HPDE6-E6E7 (cell line): ENCODE data around the gene RNH1.

Experiments
- DNase-seq: peaks from one replicate; pipeline ENCODE4 v3.0.0; 2011; ENCODE audit warnings: missing footprints; ENCODE audit errors: extremely low spot score

Gene RNH1

GRCh38 chr11:499201-500076, 7.6 kb downstream of the RNH1 start:
- no peak for DNase-seq

DNA sequence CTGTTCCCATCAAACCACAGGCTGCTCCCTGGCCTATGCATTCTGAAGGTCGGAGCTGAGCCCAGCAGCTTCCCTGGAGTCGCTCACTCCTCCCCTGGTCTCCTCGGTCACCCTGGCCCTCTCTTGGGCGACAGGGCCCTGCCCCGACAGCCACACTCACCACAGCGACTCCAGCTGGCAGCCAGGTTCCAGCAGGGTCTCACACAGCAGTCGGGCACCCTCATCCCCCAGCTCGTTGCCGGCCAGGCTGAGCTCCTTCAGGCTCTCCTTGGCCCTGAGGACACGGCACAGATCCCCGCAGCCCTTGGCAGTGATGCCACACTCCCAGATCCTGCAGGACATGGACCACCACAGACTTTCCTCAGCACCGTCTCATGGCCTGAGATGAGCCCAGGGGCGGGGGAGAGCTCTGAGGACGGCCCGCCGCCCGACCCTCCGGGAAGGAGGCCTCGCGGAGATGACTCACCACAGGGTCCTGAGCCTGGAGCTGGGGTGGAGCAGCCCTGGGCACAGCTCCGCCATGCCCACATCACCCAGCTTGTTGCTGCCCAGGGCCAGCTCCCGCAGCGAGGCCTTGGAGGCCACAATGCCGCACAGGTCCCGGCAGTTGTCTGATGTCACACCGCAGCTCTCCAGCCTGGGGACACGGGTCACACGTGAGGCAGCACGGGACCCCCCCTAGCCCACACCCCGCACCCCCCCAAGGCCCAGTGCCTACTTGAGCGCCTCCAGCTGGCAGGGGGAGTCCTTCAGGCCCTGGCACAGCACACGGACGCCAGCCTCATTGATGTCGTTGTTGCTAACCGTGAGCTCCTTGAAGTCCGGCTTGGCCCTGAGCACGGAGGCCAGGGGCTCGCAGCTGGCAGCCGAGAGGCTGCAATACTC, 8.5 kb downstream of the RNH1 start:
- DNase-seq = no peak

DNA sequence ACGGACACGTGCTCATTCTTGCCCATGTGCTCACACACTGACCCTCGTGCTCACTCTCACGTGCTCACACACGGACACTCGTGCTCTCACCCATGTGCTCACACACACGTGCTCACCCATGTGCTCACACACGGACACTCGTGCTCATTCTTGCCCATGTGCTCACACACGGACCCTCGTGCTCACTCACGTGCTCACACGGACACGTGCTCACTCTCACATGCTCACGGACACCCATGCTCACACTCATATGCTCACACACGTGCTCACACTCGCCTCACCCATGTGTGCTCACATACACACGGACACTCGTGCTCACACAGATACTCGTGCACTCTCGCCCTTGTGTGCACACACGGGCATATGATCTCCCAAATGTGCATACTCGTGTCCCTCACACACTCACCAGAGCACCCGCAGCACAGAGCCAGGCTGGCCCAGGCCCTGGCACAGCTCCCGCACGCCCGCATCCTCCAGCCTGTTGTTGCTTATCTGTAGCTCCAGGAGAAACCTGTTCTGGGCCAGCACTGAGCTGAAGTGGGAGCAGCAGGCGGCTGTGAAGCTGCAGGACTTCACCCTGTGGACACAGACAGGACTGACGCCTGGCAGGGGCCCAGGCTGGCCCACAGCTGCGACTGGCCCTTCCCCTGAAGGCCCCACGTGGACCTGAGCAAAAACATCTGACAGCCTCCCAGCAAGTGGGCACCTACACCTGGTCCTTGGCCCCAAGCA, 9.3 kb downstream of the RNH1 start:
- DNase-seq = no peak

DNA sequence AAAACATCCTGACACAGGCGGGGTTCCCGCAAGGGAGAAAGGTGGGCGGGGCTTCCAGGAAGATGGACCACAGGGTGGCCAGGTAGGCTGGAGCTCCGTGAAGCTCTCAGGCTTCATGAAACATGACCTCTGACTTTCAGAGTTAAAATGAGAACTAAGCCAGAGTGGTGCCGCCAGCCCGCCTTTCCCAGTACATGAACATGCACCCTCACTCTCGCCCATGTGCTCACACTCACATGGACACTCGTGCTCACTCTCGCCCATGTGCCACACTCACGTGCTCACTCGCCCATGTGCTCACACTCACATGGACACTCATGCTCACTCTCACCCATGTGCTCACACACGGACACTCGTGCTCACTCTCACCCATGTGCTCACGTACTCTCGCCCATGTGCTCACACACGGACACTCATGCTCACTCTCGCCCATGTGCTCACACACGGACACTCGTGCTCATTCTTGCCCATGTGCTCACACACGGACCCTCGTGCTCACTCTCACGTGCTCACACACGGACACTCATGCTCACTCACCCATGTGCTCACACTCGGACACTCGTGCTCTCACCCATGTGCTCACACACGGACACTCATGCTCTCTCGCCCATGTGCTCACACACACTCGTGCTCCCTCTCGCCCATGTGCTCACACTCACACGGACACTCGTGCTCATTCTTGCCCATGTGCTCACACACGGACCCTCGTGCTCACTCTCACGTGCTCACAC, 10.0 kb downstream of the RNH1 start:
- no peak for DNase-seq

DNA sequence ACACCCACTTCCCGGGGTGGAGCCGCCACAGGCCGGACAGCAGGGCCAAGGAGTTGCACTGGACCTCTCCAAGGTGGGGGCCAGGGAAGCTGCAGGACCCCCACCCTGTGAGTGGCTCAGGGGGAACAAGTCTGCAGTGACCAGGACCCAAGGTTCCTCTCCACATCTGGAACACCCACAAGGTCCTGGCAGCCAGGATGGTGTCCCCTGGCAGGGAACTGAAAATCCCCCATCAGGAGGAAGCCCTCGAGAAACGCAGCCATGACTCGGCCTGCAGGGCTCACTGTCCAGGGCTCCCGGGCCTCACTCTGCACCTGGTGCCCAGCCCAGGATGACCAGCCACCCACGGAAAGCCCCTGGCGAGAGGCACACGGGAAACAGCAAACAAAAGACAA, 11.5 kb downstream of the RNH1 start:
- no peak for DNase-seq

DNA sequence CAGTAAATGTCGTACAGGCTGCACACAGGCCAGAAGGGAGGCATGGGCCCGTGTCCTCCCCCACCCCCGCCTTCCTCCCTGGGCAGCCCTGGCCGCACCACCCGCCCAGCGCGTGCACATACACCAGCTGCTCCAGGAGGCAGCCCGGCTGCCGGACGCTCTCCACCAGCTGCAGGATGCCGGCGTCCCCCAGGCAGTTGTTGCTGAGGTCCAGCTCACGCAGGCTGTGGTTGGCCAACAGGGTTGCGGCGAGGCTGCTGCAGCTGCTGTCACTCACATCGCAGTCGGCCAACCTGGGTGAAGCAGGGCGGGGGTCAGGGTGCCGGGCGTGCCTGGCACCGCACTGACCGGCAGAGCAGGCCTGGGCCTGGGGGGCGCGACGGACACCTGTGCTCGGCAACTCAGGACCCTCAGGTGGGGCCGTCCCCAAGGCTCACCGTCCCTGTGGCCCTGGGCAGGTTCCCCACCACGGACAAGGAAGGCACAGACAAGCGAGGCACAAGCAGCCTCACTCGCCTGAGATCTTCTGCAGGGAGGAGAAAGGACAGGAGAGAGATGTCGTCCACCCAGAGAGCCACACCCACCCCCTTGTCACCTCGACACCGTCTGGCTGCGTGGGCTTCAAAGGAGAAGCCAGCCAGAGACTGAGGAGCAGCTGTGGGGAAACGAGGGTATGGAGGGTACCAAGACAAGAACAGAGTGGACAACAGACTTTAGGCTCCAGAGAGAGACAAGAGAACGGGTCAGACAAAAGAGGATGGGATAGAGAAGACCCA, 12.1 kb downstream of the RNH1 start:
- DNase-seq = no peak

GRCh38 chr11:492427-493226, 14.4 kb downstream of the RNH1 start:
- no peak for DNase-seq

DNA sequence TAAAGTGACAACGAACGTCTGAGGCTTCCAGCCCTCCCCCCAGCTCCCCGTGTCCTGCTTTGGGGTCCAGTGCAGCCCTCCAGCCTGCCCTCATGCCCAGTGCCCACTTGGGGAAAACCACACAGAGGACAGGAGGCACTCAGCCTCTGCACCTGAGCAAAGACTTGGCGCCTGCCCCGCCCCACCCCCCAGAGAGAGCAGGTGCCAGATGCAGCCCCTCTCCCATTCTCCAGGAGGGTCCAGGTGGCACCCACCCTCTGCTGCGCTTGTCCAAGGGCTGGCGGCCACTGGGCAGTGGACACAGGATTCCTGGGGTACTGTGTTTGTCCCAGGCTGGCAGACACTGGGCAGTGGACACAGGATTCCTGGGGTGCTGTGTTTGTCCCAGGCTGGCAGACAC, 15.7 kb downstream of the RNH1 start:
- DNase-seq = no peak

GRCh38 chr11:490930-491260, 16.1 kb downstream of the RNH1 start:
- DNase-seq = no peak

DNA sequence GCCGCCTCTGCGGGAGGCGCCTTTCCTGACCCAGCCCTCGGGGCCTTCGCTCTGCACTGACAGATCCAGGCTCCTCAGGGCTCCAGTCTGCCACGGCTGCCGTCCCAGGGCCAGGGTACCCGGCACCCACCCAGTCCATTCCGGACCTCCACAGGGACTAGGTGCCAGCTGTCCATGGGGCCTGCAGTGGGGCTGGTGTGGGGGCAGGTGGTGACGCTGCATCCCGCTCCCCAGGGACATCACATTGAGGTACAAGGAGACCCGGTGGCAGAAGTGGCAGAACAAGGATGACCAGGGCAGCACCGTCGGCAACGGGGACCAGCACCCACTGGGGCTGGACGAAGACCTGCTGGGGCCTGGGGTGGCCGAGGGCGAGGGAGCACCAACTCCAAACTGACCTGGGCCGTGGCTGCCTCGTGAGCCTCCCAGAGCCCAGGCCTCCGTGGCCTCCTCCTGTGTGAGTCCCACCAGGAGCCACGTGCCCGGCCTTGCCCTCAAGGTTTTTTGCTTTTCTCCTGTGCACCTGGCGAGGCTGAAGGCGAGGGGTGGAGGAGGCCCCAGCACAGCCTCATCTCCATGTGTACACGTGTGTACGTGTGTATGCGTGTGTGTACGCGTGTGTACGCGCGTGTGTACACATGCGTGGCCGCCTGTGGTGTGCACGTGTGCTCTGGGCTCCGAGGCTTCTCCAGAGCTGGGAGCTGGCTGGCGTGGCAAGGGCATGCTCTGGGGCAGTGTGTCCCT, 16.7 kb downstream of the RNH1 start:
- DNase-seq = no peak

DNA sequence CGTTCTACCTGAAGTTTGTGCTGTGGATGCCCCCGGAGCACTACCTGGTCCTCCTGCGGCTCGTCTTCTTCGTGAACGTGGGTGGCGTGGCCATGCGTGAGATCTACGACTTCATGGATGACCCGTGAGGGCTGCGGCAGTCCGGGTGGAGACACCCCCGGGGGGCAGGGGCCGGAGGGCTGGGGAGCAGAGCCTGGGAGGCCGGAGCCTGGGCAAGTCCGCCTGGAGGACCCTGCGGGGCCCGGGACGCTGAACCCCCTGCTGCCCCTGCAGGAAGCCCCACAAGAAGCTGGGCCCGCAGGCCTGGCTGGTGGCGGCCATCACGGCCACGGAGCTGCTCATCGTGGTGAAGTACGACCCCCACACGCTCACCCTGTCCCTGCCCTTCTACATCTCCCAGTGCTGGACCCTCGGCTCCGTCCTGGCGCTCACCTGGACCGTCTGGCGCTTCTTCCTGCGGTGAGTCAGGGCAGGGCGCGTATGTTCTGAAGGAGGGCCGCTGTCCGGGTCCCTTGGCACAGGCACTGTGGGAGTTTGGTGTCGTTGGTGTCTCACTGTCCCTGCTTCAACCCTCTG, 17.3 kb downstream of the RNH1 start:
- DNase-seq = no peak

DNA sequence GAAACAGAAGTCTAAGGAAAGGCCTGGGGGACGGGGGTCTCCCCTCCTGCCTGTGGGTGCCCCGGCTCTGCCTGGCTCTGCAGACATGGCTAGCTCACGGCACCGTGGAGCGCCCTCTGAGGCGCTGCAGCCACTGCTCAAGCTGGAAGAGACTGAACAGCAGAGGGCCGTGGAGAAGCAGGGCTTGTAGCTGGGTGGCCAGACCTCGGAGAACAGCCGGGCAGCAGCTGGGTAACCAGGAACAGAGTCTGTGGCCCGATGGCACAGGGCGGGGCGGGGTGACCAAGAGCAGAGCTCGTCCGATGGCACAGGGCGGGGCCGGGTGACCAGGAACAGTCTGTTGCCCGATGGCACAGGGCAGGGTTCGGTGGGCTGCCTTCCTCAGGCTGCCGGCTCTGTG, 18.1 kb downstream of the RNH1 start:
- DNase-seq = no peak

GRCh38 chr11:488579-488978, 18.5 kb downstream of the RNH1 start:
- no peak for DNase-seq

DNA sequence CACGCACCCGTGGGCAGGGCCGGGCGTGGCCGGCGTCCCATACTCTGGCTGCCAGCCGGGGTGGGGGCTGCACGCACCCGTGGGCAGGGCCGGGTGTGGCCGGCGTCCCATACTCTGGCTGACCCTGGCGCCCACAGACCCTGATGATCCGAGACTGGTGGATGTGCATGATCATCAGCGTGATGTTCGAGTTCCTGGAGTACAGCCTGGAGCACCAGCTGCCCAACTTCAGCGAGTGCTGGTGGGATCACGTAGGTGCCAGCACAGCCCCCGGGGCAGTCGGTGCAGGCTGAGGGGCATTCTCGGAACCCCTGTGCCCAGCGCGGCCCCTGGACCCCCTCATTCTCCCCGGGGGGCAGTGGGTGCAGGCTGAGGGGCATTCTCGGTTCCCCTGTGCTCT, 19.0 kb downstream of the RNH1 start:
- no peak for DNase-seq

DNA sequence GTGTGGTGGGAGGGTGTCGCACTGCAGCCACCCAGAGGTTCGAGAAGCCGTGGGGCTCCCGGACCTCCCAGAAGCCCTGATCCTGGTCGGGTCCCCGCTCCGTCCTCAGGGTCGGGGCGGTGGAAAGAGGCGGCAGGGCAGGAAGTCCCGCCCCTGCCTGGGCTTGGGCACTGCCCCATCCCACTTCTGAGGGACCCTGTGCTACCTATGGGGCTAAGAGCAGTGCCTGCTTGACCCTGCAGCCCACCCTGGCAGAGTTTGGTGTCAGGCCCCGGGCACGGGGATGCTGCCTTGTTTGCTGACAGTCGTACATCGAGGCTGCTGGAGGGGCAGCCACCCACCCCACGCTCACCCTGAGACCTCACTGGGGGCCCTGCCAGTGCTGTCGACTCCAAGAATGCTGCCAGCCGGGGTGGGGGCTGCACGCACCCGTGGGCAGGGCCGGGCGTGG, 19.4 kb downstream of the RNH1 start:
- no peak for DNase-seq

GRCh38 chr11:486189-486588, 20.9 kb downstream of the RNH1 start:
- no peak for DNase-seq

DNA sequence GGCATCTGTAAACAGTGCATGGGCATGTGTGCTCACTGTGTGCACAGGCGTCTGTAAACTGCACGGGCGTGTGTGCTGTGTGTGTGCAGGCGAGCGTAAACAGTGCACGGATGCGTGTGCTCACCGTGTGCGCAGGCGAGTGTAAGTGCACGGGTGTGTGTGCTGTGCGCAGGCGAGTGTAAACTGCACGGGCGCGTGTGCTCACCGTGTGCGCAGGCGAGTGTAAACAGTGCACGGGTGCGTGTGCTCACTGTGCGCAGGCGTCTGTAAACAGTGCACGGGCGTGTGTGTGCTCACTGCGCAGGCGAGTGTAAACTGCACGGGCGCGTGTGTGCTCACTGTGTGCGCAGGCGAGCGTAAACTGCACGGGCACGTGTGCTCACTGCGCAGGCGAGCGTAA, 22.4 kb downstream of the RNH1 start:
- DNase-seq = no peak

- no peak for DNase-seq
Measured at GRCh38 chr11:479311-479710, 27.7 kb downstream of the RNH1 start.
